Stimulated activated CD4-positive, alpha-beta T cell treated with anti-CD3 and anti-CD28 coated beads, Interleukin-15, amount 100 ng/mL, for 48 hours (primary cell): Measurements from ENCODE around the gene TNPO3.
"Not testable (repeated sequence)": the region's sequence is repeated elsewhere in the genome, so short reads cannot be mapped to it uniquely, and the experiment has no call there.

Source experiments
- DNase-seq, 2 donors: peaks; one replicate each; pipeline ENCODE4 v3.0.0-alpha.2; 2020; ENCODE audit warnings: low read depth in 2 of 2

TNPO3 gene

DNA sequence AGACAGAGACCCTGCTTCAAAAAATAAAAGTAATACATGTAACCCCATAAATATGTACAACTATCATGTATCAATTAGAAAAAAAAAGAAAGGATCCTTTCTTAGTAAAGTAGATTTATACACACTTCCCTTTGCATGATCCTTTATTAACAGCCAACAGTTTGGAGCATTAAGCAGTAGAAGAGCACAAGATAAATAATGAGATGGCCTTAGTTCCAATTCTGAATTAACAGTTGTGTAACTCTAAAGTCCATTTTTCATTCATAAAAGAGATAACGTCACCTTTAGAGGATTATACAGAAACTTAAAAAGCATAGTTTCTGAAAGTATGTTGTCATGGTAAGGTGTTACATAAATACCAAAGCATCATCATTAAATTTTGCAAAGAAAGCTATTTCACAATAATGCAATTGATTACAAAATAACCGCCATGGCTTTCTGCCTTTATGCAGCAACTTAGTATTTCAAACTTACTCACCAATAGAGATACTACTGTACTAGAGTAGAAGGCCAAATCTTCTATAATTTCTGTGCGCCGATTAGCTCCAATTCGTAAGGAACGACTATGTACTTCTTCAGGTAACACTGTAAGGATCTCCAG lies 40.3 kb downstream of the TNPO3 start:
- DNase-seq, result no peak

DNA sequence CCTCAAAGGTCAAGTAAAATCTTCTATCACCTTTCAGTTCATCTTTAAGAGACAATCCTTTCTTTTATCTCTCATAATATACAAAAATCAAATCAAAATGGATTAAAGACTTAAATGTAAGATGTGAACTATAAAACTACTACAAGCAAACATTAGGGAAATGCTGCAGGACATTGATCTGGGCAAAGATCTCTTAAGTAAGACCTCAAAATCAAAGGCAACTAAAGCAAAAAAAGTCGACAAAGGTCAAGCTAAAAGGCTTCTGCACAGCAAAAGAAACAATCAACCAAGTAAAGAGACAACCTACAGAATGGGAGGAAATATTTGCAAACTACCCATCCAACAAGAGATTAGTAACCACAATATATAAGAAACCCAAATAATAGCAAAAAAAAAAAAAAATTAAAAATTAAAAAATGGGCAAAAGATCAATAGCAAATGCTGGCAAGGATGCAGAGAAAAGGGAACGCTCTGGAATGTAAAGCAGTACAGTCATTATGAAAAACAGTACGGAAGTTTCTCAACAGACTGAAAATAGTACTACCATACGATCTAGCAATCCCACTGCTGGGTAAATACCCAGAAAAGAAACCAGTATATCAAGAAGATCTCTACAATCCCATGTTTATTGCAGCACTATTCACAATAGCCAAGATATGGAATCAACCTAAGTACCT lies 41.7 kb downstream of the TNPO3 start:
- DNase-seq, result no peak

DNA sequence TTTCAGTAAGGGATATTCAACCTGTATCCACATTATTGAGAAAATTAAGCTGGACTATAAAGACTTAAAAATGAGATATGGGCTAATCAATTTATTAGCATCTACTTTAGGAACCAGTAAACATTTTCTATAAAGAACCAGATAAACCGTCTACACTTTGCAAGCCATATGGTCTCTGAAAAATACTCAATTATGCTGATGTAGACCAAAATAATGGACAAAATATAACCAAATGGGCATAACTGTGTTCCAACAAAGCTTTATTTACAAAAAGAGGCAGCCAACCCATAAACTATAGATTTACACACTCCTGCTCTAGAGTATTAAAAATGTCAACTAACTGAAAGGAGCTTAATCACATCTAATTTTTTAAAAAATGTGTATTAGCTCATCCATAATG lies 42.3 kb downstream of the TNPO3 start:
- DNase-seq, result no peak

GRCh38 chr7:129010075-129010474 lies 44.8 kb downstream of the TNPO3 start:
- DNase-seq, result no peak

- DNase-seq, result no peak
Measured at GRCh38 chr7:129009437-129009836, 45.5 kb downstream of the TNPO3 start.

DNA sequence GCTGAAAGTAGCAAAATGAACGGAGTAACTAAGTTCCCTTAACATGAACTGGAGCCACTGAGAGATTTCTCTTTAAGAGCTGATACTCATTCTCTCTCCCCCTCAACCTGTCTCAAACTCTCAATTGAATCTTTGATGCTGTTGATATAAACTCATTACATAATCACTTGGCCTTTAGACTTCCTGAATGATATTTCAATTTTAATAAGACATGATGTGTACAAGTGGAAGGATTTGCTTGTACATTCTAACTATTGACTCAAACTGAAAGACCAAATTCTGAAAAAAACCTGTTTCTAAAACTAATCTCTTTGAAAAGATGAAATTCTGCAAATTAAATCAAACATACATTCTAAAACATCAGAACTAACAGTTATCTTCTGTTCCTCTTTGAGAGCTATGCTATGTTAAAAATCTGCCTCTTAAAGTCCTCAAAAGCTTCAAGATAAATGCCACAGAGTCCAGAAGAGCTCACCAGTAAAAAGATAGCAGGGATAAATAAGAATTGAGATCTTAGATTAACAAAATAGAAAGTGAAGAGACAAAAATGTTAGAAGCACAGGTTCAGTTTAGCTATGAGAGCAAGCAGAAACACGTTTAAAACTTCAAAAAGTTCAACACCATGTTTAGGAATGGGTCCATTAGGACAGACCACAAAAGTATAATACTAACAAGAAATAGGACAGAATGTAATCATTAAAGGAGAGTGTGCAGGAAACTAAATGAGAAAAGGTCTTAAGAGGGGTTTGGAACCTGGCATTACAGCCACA lies 46.1 kb downstream of the TNPO3 start:
- no peak for DNase-seq

- DNase-seq, result no peak
Measured at GRCh38 chr7:129007572-129007971, 47.3 kb downstream of the TNPO3 start.

- DNase-seq, result no peak
Measured at GRCh38 chr7:129006636-129007414, 48.1 kb downstream of the TNPO3 start.

DNA sequence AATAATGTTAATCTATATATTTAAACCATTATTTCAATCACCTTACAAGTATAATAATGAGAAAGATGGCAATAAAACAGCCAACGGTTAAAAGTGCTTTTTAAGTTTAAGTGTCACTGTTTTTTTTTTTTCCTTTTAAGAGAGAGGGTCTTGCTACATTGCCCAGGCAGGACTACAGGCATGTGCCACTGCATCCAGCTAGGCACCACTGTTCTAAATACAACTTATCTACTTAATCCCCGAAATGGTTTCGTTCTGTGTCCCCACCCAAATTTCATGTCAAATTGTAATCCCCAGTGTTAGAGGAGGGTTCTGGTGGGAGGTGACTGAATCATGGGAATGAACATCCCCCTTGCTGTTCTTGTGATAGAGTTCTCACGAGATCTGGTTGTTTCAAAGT lies 49.7 kb downstream of the TNPO3 start:
- DNase-seq, result no peak

DNA sequence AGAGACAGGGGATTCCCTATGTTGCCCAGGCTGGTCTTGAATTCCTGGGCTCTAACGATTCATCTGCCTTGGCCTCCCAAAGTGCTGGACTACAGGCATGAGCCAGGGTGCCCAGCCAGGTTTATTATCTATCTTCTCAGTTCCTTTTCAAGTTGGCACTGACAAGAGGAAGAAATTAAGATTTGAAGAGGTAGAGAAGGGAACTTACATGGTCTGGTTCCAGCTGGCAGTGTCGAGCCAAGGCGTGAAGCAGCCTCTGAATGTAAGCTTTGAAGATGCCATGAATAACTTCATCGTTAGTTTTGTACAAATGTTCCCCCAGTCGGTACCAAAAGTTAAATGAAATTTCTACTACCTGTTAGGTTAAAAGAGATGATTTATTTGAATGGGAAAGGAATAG lies 57.7 kb downstream of the TNPO3 start:
- DNase-seq, result no peak

- not testable (repeated sequence) for DNase-seq
Measured at GRCh38 chr7:128994560-128994959, 60.4 kb downstream of the TNPO3 start.

DNA sequence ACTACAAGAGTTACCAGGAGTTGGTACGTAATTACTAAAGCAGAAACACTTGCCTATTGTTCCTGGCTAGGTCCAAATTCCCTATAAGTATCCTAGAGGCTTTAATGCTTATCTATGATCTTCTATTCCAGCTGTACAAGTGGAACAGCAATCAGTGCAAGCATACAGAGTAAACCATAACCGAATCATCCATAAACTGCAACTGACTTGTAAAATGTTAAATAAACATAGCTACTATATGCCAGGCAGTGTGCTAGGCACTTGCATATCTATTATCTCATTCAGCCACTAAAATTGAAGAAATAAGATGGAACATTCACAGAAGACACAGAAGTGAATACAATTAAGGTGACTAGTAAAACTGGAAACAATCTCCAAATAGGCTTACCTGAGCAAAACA lies 61.5 kb downstream of the TNPO3 start:
- DNase-seq, result no peak

- DNase-seq, result no peak
Measured at GRCh38 chr7:128989961-128990360, 65.0 kb downstream of the TNPO3 start.

- DNase-seq, result no peak
Measured at GRCh38 chr7:128988372-128988771, 66.5 kb downstream of the TNPO3 start.

DNA sequence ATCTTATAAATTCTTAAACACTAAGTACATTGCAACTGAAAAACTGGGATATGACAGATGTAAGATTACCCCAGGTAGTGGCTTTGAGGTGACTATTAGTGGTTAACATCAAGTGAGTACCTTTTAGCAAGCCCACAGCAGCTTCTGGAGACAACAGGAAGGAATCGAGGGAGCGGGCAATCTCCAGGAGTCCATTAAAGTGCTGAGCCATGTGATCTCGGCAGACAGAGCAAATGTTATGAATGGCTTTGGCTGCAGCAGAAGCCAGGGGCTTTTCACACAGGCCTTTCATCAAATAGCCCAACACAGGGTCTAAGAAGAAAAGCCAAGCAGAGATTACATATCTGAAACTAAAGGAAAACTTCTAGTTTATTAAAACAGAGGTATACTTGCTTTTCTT lies 68.3 kb downstream of the TNPO3 start:
- no peak for DNase-seq

GRCh38 chr7:128985660-128986059 lies 69.3 kb downstream of the TNPO3 start:
- DNase-seq, result no peak

DNA sequence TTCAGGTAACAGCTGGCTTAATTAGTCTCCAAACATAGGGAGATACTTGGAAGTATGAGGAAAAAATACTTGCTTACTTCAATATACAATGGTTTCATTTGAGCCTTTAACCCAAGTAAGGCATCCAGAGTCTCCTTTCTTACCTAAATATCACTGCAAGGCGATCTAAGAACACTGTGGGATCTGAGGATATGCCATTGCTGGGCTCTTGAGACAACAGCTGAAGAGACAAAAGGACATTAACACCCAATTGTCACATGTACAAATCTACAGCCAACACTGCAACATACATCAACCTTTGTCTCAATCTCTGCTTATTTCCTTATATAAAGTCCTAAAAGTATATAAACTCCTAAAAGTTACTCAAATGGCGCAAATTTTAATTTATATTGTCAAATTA lies 72.8 kb downstream of the TNPO3 start:
- no peak for DNase-seq

DNA sequence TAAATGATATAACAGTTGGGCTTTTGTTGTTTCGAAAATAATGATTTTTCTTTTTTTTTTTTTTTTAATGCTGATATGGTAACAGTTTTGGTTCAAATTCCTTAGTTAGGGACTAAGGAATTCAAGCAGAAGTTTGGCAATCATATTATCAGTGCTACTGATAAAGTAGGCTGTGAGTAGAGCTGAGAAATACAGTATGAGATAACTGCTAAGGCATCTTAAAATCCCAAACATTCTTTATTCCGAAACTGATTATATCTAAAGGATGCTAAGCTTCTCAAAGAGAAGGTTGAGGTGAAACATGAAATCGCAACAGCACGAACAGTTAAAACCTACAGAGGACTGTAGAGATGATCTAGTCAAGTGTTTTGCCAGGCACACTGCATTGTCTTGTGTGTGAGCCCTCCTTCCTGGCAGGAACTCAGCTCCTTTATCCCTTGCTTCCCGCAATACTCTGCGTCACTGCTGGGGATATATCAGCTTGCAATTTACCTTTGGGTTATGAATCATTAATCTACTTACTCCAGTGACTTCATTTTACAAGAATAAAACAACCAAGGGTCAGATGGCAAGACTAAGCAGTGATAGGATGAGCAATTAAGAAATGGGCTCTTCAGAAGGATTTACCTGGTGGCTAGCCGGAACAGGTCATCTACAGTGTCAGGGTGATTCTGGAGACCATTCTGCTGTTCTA lies 80.5 kb downstream of the TNPO3 start:
- no peak for DNase-seq

- DNase-seq, result no peak
Measured at GRCh38 chr7:128968624-128969023, 86.3 kb downstream of the TNPO3 start.

GRCh38 chr7:128963327-128963757 lies 91.6 kb downstream of the TNPO3 start:
- DNase-seq, result peak in 1 of 2 donors; percentile 33

DNA sequence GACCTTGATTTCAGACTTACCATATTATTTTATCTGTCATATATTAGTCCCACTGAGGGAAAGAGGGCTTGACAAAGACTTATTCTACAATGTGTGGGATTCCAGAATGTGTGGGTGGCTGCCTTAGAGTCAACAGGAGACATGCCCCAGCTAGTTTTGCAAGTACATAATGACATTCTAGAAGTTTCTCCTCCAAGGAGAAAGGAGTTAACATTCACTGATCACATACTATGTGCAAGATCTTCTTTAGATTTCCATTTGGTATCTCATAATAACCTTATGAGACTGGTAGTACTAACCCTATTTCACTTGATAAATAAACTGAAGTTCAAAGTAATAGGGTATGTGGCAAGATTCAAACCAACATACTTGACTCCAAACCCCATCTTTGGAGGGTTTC lies 92.0 kb downstream of the TNPO3 start:
- DNase-seq, result no peak
